AG10803 (cell line): ENCODE measurements around the gene ROR2.

Experiments
- DNase-seq: peaks from one replicate; pipeline ENCODE4 v3.0.0; 2010; ENCODE audit warnings: low read depth
- H3K4me3 ChIP-seq: 2 replicates; pipeline ENCODE4 v1.5.1; 2011; ENCODE audit warnings: mild to moderate bottlenecking, low read length, control low read depth
- TF ChIP-seq, protein P1 (sequence below): conservative IDR thresholded peaks from 2 replicates; pipeline ENCODE4 v1.5.1; 2011; ENCODE audit warnings: mild to moderate bottlenecking, low read length, control low read depth, inconsistent platforms

Gene ROR2

DNA sequence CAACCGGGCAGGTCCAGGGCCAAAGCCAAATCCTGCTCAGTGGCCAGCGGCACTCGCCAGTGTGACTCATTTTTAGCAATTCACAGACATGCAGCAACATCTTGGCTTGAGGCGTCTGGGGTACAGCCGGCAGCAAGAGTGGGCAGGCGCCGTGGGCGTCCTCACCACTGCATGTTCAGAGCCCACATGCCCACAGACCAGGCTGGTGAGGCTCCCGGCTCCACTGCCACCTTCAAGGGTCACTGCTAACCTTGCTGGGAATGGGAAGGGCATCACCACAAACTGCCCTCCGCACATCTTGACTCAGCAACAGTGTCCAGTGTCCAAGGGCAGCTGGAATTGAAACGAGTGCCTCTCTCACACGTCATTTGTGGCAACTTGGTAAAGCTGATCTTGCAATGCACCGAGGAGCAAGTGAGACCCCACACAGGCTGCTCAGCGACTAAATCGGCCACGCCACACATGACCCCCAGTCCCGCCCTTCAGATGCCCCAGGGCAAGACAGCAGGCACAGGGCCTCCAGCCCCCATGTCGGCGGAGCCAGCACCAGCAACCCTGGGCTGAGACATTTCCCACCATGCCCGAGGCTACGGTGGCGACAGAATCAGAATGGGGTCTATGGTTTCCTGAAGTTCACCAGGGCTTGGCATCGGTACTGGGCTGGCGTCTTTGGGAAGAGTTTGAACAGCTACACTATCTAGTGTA lies 140.3 kb downstream of the ROR2 start:
- TF ChIP-seq, protein P1, sequence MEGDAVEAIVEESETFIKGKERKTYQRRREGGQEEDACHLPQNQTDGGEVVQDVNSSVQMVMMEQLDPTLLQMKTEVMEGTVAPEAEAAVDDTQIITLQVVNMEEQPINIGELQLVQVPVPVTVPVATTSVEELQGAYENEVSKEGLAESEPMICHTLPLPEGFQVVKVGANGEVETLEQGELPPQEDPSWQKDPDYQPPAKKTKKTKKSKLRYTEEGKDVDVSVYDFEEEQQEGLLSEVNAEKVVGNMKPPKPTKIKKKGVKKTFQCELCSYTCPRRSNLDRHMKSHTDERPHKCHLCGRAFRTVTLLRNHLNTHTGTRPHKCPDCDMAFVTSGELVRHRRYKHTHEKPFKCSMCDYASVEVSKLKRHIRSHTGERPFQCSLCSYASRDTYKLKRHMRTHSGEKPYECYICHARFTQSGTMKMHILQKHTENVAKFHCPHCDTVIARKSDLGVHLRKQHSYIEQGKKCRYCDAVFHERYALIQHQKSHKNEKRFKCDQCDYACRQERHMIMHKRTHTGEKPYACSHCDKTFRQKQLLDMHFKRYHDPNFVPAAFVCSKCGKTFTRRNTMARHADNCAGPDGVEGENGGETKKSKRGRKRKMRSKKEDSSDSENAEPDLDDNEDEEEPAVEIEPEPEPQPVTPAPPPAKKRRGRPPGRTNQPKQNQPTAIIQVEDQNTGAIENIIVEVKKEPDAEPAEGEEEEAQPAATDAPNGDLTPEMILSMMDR, result no peak
- peak; percentile 51 for DNase-seq
- no peak overlapping the region for H3K4me3 ChIP-seq

DNA sequence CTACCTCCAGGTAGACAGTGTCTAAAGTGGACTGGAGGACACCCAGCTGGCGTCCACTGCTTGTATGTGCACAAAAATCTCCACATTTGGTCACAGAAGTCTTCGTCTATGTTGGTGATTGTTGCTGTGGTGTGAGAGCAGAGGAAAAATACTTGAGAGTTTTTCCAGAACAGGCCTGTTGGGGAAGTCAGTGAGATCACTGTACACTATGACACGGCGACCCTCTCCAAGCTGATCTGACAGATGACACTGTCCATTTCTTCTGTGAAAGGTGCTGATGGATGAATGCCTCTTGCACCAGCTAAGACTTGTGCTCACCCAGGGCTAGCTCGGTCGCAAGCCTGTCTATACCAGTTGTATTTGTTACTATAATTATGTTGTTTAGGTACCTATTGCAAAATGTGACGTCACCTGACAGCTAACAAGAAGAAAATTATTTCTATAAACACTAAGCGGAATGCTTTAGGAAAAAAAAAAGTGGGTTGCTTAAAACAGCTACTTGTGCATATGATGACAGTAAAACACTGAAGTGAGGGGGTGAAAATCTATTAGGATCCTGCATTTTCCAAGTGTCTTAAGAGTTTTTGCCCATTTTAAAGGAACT lies 142.3 kb downstream of the ROR2 start:
- TF ChIP-seq, protein P1, result no peak
- no peak for DNase-seq
- H3K4me3 ChIP-seq, result no peak overlapping the region

DNA sequence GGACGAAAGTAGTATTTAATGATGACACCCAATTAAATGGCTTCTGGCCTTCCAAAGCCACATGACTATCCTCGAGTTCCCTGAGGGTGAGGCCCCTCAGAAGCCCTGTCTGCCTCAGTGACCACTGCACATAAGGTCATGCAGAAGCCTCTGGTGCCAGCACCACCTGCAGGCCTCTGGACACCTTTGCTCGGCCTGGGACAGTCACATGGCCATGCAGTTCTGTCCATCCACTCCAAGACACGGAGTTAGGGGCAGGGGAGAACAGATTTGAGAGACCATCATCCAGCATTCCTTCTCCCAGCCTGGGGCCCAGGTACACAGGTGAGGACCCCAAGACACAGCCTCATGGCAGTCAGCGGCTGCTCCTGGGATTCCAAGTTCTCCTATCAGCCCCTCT lies 145.0 kb downstream of the ROR2 start:
- TF ChIP-seq, protein P1, result no peak
- H3K4me3 ChIP-seq, result no peak overlapping the region
- no peak for DNase-seq

DNA sequence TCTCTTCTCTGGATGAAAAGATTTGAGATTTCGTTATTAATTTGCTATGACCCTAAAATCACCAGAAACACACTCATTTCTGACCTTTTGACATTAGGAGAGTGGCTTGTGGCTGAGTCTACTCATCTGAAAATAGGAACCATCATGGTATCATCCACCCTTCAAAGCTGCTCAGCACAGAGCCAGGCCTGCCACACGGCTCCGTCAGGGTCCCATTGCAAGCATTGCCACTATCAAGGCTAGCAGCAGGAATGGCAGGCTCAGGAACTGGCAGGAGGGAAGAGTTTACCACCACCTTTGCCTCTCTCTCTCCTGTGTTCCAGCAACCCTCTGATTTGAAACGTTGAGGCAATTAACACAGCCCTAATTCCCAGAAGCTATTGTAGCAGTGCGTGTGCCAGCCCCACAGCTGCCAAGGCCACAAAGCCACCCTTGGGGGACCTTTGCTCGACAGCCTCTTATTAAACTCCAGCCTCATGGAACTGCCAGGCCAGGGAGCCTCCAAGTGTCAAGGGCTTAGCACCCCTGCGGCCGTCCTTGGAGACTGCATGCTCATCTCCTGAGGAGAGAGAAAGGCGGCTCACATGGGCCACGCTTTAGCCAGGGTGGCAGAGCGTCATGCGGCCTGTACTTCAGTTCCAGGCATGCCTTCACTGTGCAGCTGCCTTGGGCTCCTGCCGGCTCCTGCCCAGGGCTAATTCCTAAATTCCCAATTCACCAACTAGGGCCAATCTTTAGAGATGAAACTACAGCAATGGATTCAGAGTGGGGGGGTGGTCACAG lies 145.9 kb downstream of the ROR2 start:
- H3K4me3 ChIP-seq, result no peak overlapping the region
- TF ChIP-seq, protein P1, result no peak; the same call in 1 of the 2 replicates
- DNase-seq, result no peak

DNA sequence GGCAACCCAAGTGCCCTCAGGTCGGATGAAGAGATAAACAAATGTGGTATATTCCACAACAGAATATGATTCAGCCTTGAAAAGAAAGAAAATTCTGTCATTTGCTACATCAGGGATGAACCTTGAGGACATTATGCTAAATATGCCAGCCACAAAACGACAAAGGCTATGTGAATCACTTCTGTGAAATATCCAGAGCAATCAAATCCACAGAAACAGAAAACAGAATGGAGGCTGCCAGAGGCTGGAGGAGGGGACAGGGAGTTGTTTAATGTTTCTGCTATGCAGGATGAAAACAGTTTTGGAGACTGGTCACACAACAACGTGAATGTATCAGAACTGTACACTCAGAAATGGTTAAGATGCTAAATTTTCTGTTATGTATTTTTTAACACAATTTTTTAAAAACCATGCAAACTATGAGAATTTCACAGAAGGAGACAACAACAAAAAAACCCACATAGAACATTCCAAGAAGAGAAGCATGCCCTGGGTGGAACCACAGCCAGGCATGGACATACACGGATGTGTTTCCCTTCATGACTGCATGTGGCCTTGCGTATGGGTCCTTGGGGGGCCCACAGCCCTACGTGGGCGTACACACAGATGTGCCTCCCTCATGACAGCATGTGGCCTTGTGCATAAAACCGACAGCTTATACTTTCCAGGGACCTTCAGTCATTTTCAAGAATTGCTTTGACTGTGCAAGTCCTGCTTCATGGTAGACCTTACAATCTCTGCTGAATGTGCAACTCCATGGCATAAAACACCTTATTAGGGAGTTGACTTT lies 146.7 kb downstream of the ROR2 start:
- peak; percentile 78 for DNase-seq
- TF ChIP-seq, protein P1, result no peak
- no peak overlapping the region for H3K4me3 ChIP-seq

DNA sequence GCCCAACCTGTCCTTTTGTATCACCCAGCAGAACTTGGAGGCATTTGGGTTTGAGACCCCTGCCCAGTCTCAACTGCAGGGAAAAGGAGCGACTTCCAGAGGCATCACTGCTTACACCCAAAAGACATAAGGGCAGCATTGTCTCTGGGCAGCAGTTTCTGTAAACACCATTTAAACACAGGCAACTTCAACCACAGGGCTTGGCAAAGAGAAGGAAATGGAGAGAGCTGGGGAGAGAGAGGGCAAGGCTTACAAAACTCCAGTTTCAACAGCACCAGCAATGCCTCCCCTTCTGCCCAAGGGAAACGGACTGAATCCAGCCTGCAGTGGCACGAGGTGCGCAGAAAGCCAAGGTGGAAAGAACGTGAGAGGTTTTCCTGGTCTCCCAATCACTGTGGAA lies 147.6 kb downstream of the ROR2 start:
- no peak overlapping the region for H3K4me3 ChIP-seq
- DNase-seq, result peak; percentile 67
- TF ChIP-seq, protein P1, result no peak
